Skeletal muscle satellite cell (primary cell): ENCODE data around the gene NPEPL1.

Source experiments
- H3K27me3 ChIP-seq: 2 replicates; pipeline ENCODE4 v1.7.0; 2013; ENCODE audit warnings: low read length; ENCODE audit not compliant: control insufficient read depth, insufficient read depth
- H3K36me3 ChIP-seq: 2 replicates; pipeline ENCODE4 v1.7.0; 2013; ENCODE audit warnings: mild to moderate bottlenecking, control low read depth, low read length; ENCODE audit not compliant: insufficient read depth
- H3K4me1 ChIP-seq: 2 replicates; pipeline ENCODE4 v1.7.0; 2013; ENCODE audit warnings: low read length; ENCODE audit not compliant: control insufficient read depth, insufficient read depth
- H3K4me2 ChIP-seq: 2 replicates; pipeline ENCODE4 v1.7.0; 2013; ENCODE audit warnings: mild to moderate bottlenecking, low read length
- H3K4me3 ChIP-seq: 2 replicates; pipeline ENCODE4 v1.7.0; 2013; ENCODE audit warnings: low read length
- H3K9ac ChIP-seq: 2 replicates; pipeline ENCODE4 v1.7.0; 2013; ENCODE audit warnings: mild to moderate bottlenecking, low read depth, low read length, moderate library complexity
- H3K9me3 ChIP-seq: replicated peaks from 2 replicates; pipeline ENCODE4 v1.7.0; 2013; ENCODE audit warnings: mild to moderate bottlenecking, control low read depth, low read length

Gene NPEPL1

GRCh38 chr20:58650776-58651558 lies 41.6 kb upstream of the NPEPL1 start, which contains the start of gene STX16:
TSS of gene STX16 (plus strand) at chr20:58651283. CDS start at chr20:58652007, 724 bp downstream.
- Histone ChIP-seq H3K4me3 (peak within 1 kb of the TSS; percentile 89), H3K9ac (peak within 1 kb of the TSS; percentile 97), H3K36me3 (no peaks in the 10 kb centered on the region), H3K4me1 (peaks cover 42% of the 10 kb centered on the region), H3K4me2 (peak within 1 kb of the TSS; percentile 93), H3K27me3 (no peaks in the 10 kb centered on the region), H3K9me3 (no peaks in the 10 kb centered on the region)

- Histone ChIP-seq H3K4me3 (peak overlapping the region; percentile 89), H3K4me2 (peak overlapping the region; percentile 93), H3K4me1 (peaks cover 47% of the 10 kb centered on the region), H3K27me3 (no peaks in the 10 kb centered on the region), H3K9me3 (no peaks in the 10 kb centered on the region), H3K36me3 (no peaks in the 10 kb centered on the region), H3K9ac (peak overlapping the region; percentile 97)
These were observed 41.0 kb upstream of the NPEPL1 start for GRCh38 chr20:58651559-58651945.

GRCh38 chr20:58651946-58652605 lies 40.5 kb upstream of the NPEPL1 start:
- H3K9ac ChIP-seq: peak overlapping the region; percentile 97
- no peaks in the 10 kb centered on the region for H3K9me3 ChIP-seq
- H3K27me3 ChIP-seq: no peaks in the 10 kb centered on the region
- H3K4me2 ChIP-seq: peak overlapping the region; percentile 93
- H3K4me3 ChIP-seq: peak overlapping the region; percentile 89
- H3K4me1 ChIP-seq: peaks cover 51% of the 10 kb centered on the region
- no peaks in the 10 kb centered on the region for H3K36me3 ChIP-seq

GRCh38 chr20:58652606-58653294 lies 39.9 kb upstream of the NPEPL1 start:
- H3K4me3 ChIP-seq: peak overlapping the region; percentile 89
- no peaks in the 10 kb centered on the region for H3K36me3 ChIP-seq
- no peaks in the 10 kb centered on the region for H3K9me3 ChIP-seq
- H3K4me1 ChIP-seq: peaks cover 52% of the 10 kb centered on the region
- H3K9ac ChIP-seq: peak overlapping the region; percentile 97
- H3K27me3 ChIP-seq: no peaks in the 10 kb centered on the region
- H3K4me2 ChIP-seq: peak overlapping the region; percentile 93

- no peaks in the 10 kb centered on the region for H3K9me3 ChIP-seq
- no peaks in the 10 kb centered on the region for H3K27me3 ChIP-seq
- peak overlapping the region; percentile 93 for H3K4me2 ChIP-seq
- H3K4me1 ChIP-seq: peaks cover 53% of the 10 kb centered on the region
- no peaks in the 10 kb centered on the region for H3K36me3 ChIP-seq
- no peak overlapping the region for H3K4me3 ChIP-seq
- H3K9ac ChIP-seq: peak overlapping the region; percentile 97
These were observed 38.3 kb upstream of the NPEPL1 start for GRCh38 chr20:58654337-58654736.

GRCh38 chr20:58655328-58656107 lies 37.1 kb upstream of the NPEPL1 start:
- Histone ChIP-seq H3K36me3 (no peaks in the 10 kb centered on the region), H3K4me2 (peak overlapping the region; percentile 62), H3K9ac (peak overlapping the region; percentile 12), H3K9me3 (no peaks in the 10 kb centered on the region), H3K4me1 (peaks cover 48% of the 10 kb centered on the region), H3K4me3 (no peak overlapping the region), H3K27me3 (no peaks in the 10 kb centered on the region)

GRCh38 chr20:58656831-58657230 lies 35.8 kb upstream of the NPEPL1 start:
- no peaks in the 10 kb centered on the region for H3K27me3 ChIP-seq
- H3K9me3 ChIP-seq: no peaks in the 10 kb centered on the region
- H3K9ac ChIP-seq: no peak overlapping the region
- H3K4me3 ChIP-seq: no peak overlapping the region
- H3K4me2 ChIP-seq: peak overlapping the region; percentile 62
- peaks cover 10% of the 10 kb centered on the region for H3K36me3 ChIP-seq
- peaks cover 48% of the 10 kb centered on the region for H3K4me1 ChIP-seq

- no peak overlapping the region for H3K4me3 ChIP-seq
- H3K36me3 ChIP-seq: peaks cover 11% of the 10 kb centered on the region
- no peaks in the 10 kb centered on the region for H3K27me3 ChIP-seq
- H3K4me2 ChIP-seq: peak overlapping the region; percentile 39
- H3K9me3 ChIP-seq: no peaks in the 10 kb centered on the region
- H3K9ac ChIP-seq: no peak overlapping the region
- H3K4me1 ChIP-seq: peaks cover 48% of the 10 kb centered on the region
These were observed 35.3 kb upstream of the NPEPL1 start for GRCh38 chr20:58657262-58657661.

GRCh38 chr20:58657986-58658385 lies 34.6 kb upstream of the NPEPL1 start:
- Histone ChIP-seq H3K9me3 (no peaks in the 10 kb centered on the region), H3K4me1 (peaks cover 45% of the 10 kb centered on the region), H3K36me3 (peaks cover 11% of the 10 kb centered on the region), H3K4me2 (peak overlapping the region; percentile 39), H3K4me3 (no peak overlapping the region), H3K9ac (peak overlapping the region; percentile 8), H3K27me3 (no peaks in the 10 kb centered on the region)

GRCh38 chr20:58658760-58659159 lies 33.8 kb upstream of the NPEPL1 start:
- H3K9ac ChIP-seq: no peak overlapping the region
- peaks cover 37% of the 10 kb centered on the region for H3K4me1 ChIP-seq
- peaks cover 12% of the 10 kb centered on the region for H3K36me3 ChIP-seq
- no peaks in the 10 kb centered on the region for H3K9me3 ChIP-seq
- H3K4me3 ChIP-seq: no peak overlapping the region
- H3K4me2 ChIP-seq: no peak overlapping the region
- no peaks in the 10 kb centered on the region for H3K27me3 ChIP-seq

GRCh38 chr20:58659841-58660240 lies 32.8 kb upstream of the NPEPL1 start:
- Histone ChIP-seq H3K36me3 (peaks cover 17% of the 10 kb centered on the region), H3K4me3 (no peak overlapping the region), H3K4me1 (peaks cover 31% of the 10 kb centered on the region), H3K9me3 (no peaks in the 10 kb centered on the region), H3K27me3 (no peaks in the 10 kb centered on the region), H3K4me2 (no peak overlapping the region), H3K9ac (no peak overlapping the region)
